Fibroblast of lung (primary cell): ENCODE results near the gene POLR1A. TPM values are rescaled to one million over a fixed set of nuclear protein-coding genes. Genes with fewer than 3 reads are reported as not detected.

Source experiments
- DNase-seq, 2 donors: peaks; one replicate each; pipeline versions ENCODE4 v3.0.0 to v3.0.0-alpha.2; 2010; ENCODE audit warnings: low read depth in 2 of 2
- H2AFZ ChIP-seq: 2 replicates; pipeline ENCODE4 v1.5.1; 2012; ENCODE audit warnings: low read length, control low read depth, inconsistent platforms
- H3K27ac ChIP-seq: 2 replicates; pipeline ENCODE4 v1.5.1; 2011; ENCODE audit warnings: low read length, control low read depth; ENCODE audit not compliant: insufficient read depth
- H3K27me3 ChIP-seq: 2 replicates; pipeline ENCODE4 v1.5.1; 2011; ENCODE audit warnings: mild to moderate bottlenecking, low read length; ENCODE audit not compliant: control insufficient read depth, insufficient read depth
- H3K36me3 ChIP-seq: 2 replicates; pipeline ENCODE4 v1.5.1; 2011; ENCODE audit warnings: low read length; ENCODE audit not compliant: control insufficient read depth, insufficient read depth
- H3K4me1 ChIP-seq: 2 replicates; pipeline ENCODE4 v1.5.1; 2011; ENCODE audit warnings: low read length; ENCODE audit not compliant: control insufficient read depth, insufficient read depth; ENCODE audit errors: extremely low read depth
- H3K4me2 ChIP-seq: 2 replicates; pipeline ENCODE4 v1.5.1; 2011; ENCODE audit warnings: low read length, control low read depth; ENCODE audit not compliant: insufficient read depth; ENCODE audit errors: extremely low read depth
- H3K4me3 ChIP-seq, 4 experiments: fragments of 200-600 bp in 1 of 4; sonication (generic) in 1 of 4; replicated peaks in 1 of 4; 2 replicates each; pipeline ENCODE4 v1.5.1; 2011 to 2016; ENCODE audit warnings: low read length in 4 of 4, low read depth in 3 of 4, mild to moderate bottlenecking in 3 of 4, control low read depth in 2 of 4, inconsistent platforms in 1 of 4, mixed read lengths in 1 of 4; ENCODE audit not compliant: insufficient read depth in 1 of 4; ENCODE audit errors: control extremely low read depth in 1 of 4
- H3K79me2 ChIP-seq: 2 replicates; pipeline ENCODE4 v1.5.1; 2012; ENCODE audit warnings: mild to moderate bottlenecking, low read length, inconsistent platforms; ENCODE audit not compliant: control insufficient read depth, insufficient read depth
- H3K9ac ChIP-seq: 2 replicates; pipeline ENCODE4 v1.5.1; 2011; ENCODE audit warnings: mild to moderate bottlenecking, low read length, control low read depth; ENCODE audit not compliant: insufficient read depth
- H3K9me3 ChIP-seq: 2 replicates; pipeline ENCODE4 v1.5.1; 2012; ENCODE audit warnings: low read depth, low read length; ENCODE audit not compliant: control insufficient read depth, insufficient read depth
- H4K20me1 ChIP-seq: 2 replicates; pipeline ENCODE4 v1.5.1; 2011; ENCODE audit warnings: low read length; ENCODE audit not compliant: control insufficient read depth, insufficient read depth; ENCODE audit errors: extremely low read depth
- EZH2 ChIP-seq: IDR thresholded peaks from 2 replicates; pipeline ENCODE4 v1.5.1; 2012; ENCODE audit warnings: low read length, control low read depth, mild to moderate bottlenecking; ENCODE audit errors: missing control alignments
- polyA plus RNA-seq, 2 donors: library from polyadenylated mRNA; depleted of rRNA in 1 of 2; stranded (reverse) in 1 of 2; unstranded in 1 of 2; fragments of >200 nt; gene quantifications; 2 replicates each; pipeline ENCODE4 v1.2.1, GENCODE V29; 2011 to 2012; ENCODE audit warnings: missing spikeins in 1 of 2
- total RNA-seq: library from RNA; depleted of rRNA; stranded (reverse); fragments of >200 nt; gene quantifications from 2 replicates; pipeline ENCODE4 v1.2.1, GENCODE V29; 2014
- TF ChIP-seq, protein P1 (sequence below), 2 donors: IDR thresholded peaks in 1 of 2; conservative IDR thresholded peaks in 1 of 2; 1 replicate in 1 of 2; 2 replicates in 1 of 2; pipeline ENCODE4 v1.5.1; 2011 to 2012; ENCODE audit warnings: low read length in 2 of 2, control low read depth in 1 of 2, inconsistent platforms in 1 of 2, low read depth in 1 of 2, mild to moderate bottlenecking in 1 of 2

The POLR1A gene
- total and polyA plus RNA-seq, 2 donors (not counting 1 experiment from before 2014, with no cell fraction given): 9.4 to 9.9 TPM

DNA sequence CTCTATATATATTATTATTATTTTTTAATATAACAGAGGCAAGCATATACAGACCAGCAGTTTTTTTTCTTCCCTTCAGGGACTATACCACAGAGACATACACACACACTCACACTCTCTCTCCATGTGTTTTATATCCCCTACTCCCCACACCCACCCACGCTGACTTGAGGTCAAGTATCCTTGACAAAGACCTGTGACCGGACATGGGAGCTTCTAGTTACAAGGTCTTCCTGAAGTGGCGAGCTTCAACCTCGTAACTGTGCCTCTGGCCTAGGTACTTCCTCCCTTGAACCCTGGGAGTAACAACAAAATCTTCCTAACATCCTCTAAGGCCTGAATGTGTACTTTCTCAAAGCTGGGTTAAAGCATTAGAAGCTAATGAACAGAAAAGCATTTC, 52.5 kb downstream of the POLR1A start:
- no peaks in the 10 kb centered on the region for H4K20me1 ChIP-seq
- no peaks in the 10 kb centered on the region for H3K79me2 ChIP-seq
- no peaks in the 10 kb centered on the region for H3K4me1 ChIP-seq
- TF ChIP-seq, protein P1, sequence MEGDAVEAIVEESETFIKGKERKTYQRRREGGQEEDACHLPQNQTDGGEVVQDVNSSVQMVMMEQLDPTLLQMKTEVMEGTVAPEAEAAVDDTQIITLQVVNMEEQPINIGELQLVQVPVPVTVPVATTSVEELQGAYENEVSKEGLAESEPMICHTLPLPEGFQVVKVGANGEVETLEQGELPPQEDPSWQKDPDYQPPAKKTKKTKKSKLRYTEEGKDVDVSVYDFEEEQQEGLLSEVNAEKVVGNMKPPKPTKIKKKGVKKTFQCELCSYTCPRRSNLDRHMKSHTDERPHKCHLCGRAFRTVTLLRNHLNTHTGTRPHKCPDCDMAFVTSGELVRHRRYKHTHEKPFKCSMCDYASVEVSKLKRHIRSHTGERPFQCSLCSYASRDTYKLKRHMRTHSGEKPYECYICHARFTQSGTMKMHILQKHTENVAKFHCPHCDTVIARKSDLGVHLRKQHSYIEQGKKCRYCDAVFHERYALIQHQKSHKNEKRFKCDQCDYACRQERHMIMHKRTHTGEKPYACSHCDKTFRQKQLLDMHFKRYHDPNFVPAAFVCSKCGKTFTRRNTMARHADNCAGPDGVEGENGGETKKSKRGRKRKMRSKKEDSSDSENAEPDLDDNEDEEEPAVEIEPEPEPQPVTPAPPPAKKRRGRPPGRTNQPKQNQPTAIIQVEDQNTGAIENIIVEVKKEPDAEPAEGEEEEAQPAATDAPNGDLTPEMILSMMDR (conservative IDR thresholded peaks at IDR 0.05 in 1 of 2, IDR thresholded peaks at IDR 0.05 in 1 of 2; ENCODE audit: low read depth in 1 of 2, low read length in 2 of 2): no peak
- TF ChIP-seq EZH2: no peak
- no peak overlapping the region for H3K4me2 ChIP-seq
- H3K36me3 ChIP-seq: peaks cover 13% of the 10 kb centered on the region
- no peak overlapping the region for H3K27ac ChIP-seq
- no peaks in the 10 kb centered on the region for H3K27me3 ChIP-seq
- H2AFZ ChIP-seq: no peak overlapping the region
- no peak overlapping the region for H3K9ac ChIP-seq
- H3K9me3 ChIP-seq: no peaks in the 10 kb centered on the region
- DNase-seq: no peak
- H3K4me3 ChIP-seq: no peak overlapping the region

DNA sequence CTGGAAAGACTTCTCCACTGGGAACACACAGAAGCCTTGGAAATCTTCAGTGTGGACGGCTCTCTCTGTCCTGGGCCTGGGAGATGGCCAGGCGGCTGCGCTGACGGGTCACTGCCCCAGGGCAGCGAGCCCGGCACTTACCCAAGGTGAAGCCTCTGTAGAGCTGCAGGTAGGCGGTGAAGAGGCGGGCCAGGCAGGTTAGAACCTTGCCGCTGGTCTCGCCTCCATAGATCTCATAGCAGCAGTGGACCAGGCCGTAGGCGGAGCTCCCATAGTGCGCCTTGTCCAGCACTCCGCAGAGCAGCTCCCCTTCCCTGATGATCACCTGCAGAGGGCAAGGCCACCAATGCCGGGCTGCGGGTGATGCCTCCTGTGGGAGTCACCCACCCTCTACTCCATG, 53.0 kb downstream of the POLR1A start:
- Histone ChIP-seq H3K36me3 (peaks cover 14% of the 10 kb centered on the region), H3K79me2 (no peaks in the 10 kb centered on the region), H3K9ac (no peak overlapping the region), H3K27ac (no peak overlapping the region), H3K9me3 (no peaks in the 10 kb centered on the region), H4K20me1 (no peaks in the 10 kb centered on the region), H3K27me3 (no peaks in the 10 kb centered on the region), H3K4me2 (no peak overlapping the region), H2AFZ (no peak overlapping the region), H3K4me1 (no peaks in the 10 kb centered on the region), H3K4me3 (no peak overlapping the region)
- TF ChIP-seq, protein P1 (conservative IDR thresholded peaks at IDR 0.05 in 1 of 2, IDR thresholded peaks at IDR 0.05 in 1 of 2; ENCODE audit: low read depth in 1 of 2, low read length in 2 of 2): no peak
- TF ChIP-seq EZH2: no peak
- DNase-seq: no peak

DNA sequence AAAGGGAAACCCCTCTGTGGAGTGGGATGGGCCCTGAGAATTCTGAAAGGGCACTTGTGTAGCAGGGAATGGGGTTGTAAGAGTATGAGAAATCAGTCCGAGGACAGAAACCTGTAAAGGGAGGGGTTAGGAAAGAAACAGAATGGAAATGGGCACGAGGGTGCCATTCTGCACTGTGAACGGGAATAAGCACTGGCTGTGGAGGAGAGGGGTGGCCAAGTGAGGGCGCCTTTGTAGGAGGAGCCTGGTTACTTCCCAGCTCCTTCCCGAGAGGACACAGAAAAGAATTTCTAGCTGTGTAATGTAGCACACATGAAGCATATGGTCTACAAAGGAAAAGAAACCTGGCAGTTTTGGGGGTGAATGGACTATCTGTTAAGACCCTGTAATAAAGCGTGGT, 53.4 kb downstream of the POLR1A start:
- TF ChIP-seq EZH2: no peak
- TF ChIP-seq, protein P1 (conservative IDR thresholded peaks at IDR 0.05 in 1 of 2, IDR thresholded peaks at IDR 0.05 in 1 of 2; ENCODE audit: low read depth in 1 of 2, low read length in 2 of 2): no peak
- Histone ChIP-seq H3K9ac (no peak overlapping the region), H3K27me3 (no peaks in the 10 kb centered on the region), H2AFZ (no peak overlapping the region), H4K20me1 (no peaks in the 10 kb centered on the region), H3K4me3 (no peak overlapping the region), H3K79me2 (no peaks in the 10 kb centered on the region), H3K27ac (no peak overlapping the region), H3K9me3 (no peaks in the 10 kb centered on the region), H3K4me1 (no peaks in the 10 kb centered on the region), H3K36me3 (peaks cover 15% of the 10 kb centered on the region), H3K4me2 (no peak overlapping the region)
- DNase-seq: no peak
